ENCODE measurements around the gene PEF1. TPM values are rescaled to one million over a fixed set of nuclear protein-coding genes. Genes with fewer than 3 reads are reported as not detected.

The PEF1 gene
- polyA plus RNA-seq, 3 donors, result 36.6 to 81.7 (median 70.7) TPM

- Mint-ChIP-seq H3K9me3 (peaks cover 0 to 3% (median 0%) of the 10 kb centered on the region in 7 donors), H3K27ac (peak overlapping the region in 1 of 7 donors; percentile 27)
- peaks cover 0 to 21% of the 10 kb centered on the region in 2 donors for H3K27me3 ChIP-seq (ENCODE audit: control insufficient read depth in 2 of 2, insufficient read depth in 2 of 2, low read length in 2 of 2)
These were observed 27.0 kb upstream of the PEF1 start for GRCh38 chr1:31671561-31672201.

GRCh38 chr1:31671147-31671546 lies 26.5 kb upstream of the PEF1 start:
- Mint-ChIP-seq H3K27ac (peak overlapping the region in 1 of 7 donors; percentile 2), H3K36me3 (no peaks in the 10 kb centered on the region), H3K9me3 (peaks cover 0 to 3% (median 0%) of the 10 kb centered on the region in 7 donors), H3K4me3 (peak overlapping the region in 1 of 2 donors; percentile 1), H3K4me1 (peaks cover 13% of the 10 kb centered on the region), H3K27me3 (ENCODE audit: low read depth in 3 of 3) (peaks cover 18 to 36% (median 27%) of the 10 kb centered on the region in 3 donors)
- H4K20me1 ChIP-seq (ENCODE audit: insufficient read depth, low read length), result no peaks in the 10 kb centered on the region
- DNase-seq, result no peak
- H3K27me3 ChIP-seq (ENCODE audit: control insufficient read depth in 2 of 2, insufficient read depth in 2 of 2, low read length in 2 of 2), result peaks cover 0 to 21% of the 10 kb centered on the region in 2 donors
- WGBS (ENCODE audit: insufficient coverage), result 95% methylated on average over 9 of the region's 11 CpGs
- no peak overlapping the region for H3K4me2 ChIP-seq (replicated peaks; ENCODE audit: extremely low read depth, low read length, poor library complexity, severe bottlenecking)
- no peak overlapping the region for H3K27ac ChIP-seq (ENCODE audit: low read depth in 1 of 2, low read length in 2 of 2)
- peaks cover 9 to 10% of the 10 kb centered on the region in 2 donors for H3K4me1 ChIP-seq (ENCODE audit: control insufficient read depth in 1 of 2, insufficient read depth in 2 of 2, low read length in 2 of 2)
- intact Hi-C loops (cut with micrococcal nuclease), result no loop called here
- H2AFZ ChIP-seq (ENCODE audit: insufficient read depth, low read depth, low read length, poor library complexity, severe bottlenecking), result no peak overlapping the region
- no peaks in the 10 kb centered on the region for H3K36me3 ChIP-seq (replicated peaks in 1 of 2; ENCODE audit: control insufficient read depth in 1 of 2, insufficient read depth in 2 of 2, low read length in 2 of 2)
- no peak for TF ChIP-seq CTCF (IDR thresholded peaks at IDR 0.05)
- no peaks in the 10 kb centered on the region for H3K9me3 ChIP-seq (replicated peaks in 1 of 2; ENCODE audit: control insufficient read depth in 1 of 2, insufficient read depth in 1 of 2, low read length in 2 of 2)
- no peak overlapping the region for H3K4me3 ChIP-seq (replicated peaks in 1 of 3; ENCODE audit: low read depth in 2 of 3, low read length in 3 of 3)
- H3K9ac ChIP-seq (ENCODE audit: insufficient read depth, low read length, poor library complexity, severe bottlenecking), result no peak overlapping the region
- H3K79me2 ChIP-seq (ENCODE audit: insufficient read depth, low read length), result no peaks in the 10 kb centered on the region

More at GRCh38 chr1:31671561-31672201, 27.0 kb upstream of the PEF1 start:
- Histone ChIP-seq H2AFZ (ENCODE audit: insufficient read depth, low read depth, low read length, poor library complexity, severe bottlenecking) (no peak overlapping the region), H3K79me2 (ENCODE audit: insufficient read depth, low read length) (no peaks in the 10 kb centered on the region), H3K4me2 (replicated peaks; ENCODE audit: extremely low read depth, low read length, poor library complexity, severe bottlenecking) (no peak overlapping the region), H4K20me1 (ENCODE audit: insufficient read depth, low read length) (no peaks in the 10 kb centered on the region), H3K9me3 (replicated peaks in 1 of 2; ENCODE audit: control insufficient read depth in 1 of 2, insufficient read depth in 1 of 2, low read length in 2 of 2) (no peaks in the 10 kb centered on the region), H3K27ac (ENCODE audit: low read depth in 1 of 2, low read length in 2 of 2) (no peak overlapping the region), H3K36me3 (replicated peaks in 1 of 2; ENCODE audit: control insufficient read depth in 1 of 2, insufficient read depth in 2 of 2, low read length in 2 of 2) (no peaks in the 10 kb centered on the region), H3K4me1 (ENCODE audit: control insufficient read depth in 1 of 2, insufficient read depth in 2 of 2, low read length in 2 of 2) (peaks cover 9 to 10% of the 10 kb centered on the region in 2 donors), H3K9ac (ENCODE audit: insufficient read depth, low read length, poor library complexity, severe bottlenecking) (no peak overlapping the region), H3K4me3 (replicated peaks in 1 of 3; ENCODE audit: low read depth in 2 of 3, low read length in 3 of 3) (no peak overlapping the region)
- H3K4me1 Mint-ChIP-seq, result peaks cover 13% of the 10 kb centered on the region
- DNase-seq, result no peak
- TF ChIP-seq CTCF (IDR thresholded peaks at IDR 0.05), result no peak
- H3K4me3 Mint-ChIP-seq, result no peak overlapping the region
- no peaks in the 10 kb centered on the region for H3K36me3 Mint-ChIP-seq
- intact Hi-C loops (cut with micrococcal nuclease), result no loop called here
- peaks cover 16 to 35% (median 27%) of the 10 kb centered on the region in 3 donors for H3K27me3 Mint-ChIP-seq (ENCODE audit: low read depth in 3 of 3)
- WGBS (ENCODE audit: insufficient coverage), result 96% methylated on average over 7 of the region's 8 CpGs
